GM23338 (cell line): ENCODE results near the gene PARD3. TPM values are rescaled to one million over a fixed set of nuclear protein-coding genes. Genes with fewer than 3 reads are reported as not detected.

Experiments used
- ATAC-seq: fragments of 200-7000 bp; cut with Tn5 transposase; 3 replicates; pipeline ENCODE4 v1.9.1; 2020
- DNase-seq: peaks from one replicate; pipeline ENCODE4 v3.0.0-alpha.2; 2015; ENCODE audit warnings: low spot score
- H2AFZ ChIP-seq: fragments of 200-600 bp; sonication (generic); 2 replicates; pipeline ENCODE4 v1.8.0; 2016; ENCODE audit warnings: antibody characterized with exemption, mild to moderate bottlenecking, moderate library complexity
- H3F3A ChIP-seq: fragments of 200-600 bp; sonication (generic); replicated peaks from 2 replicates; pipeline ENCODE4 v1.8.0; 2017; ENCODE audit warnings: antibody characterized with exemption, mixed run types, low read depth
- H3K27ac ChIP-seq: fragments of 200-600 bp; sonication (generic); 2 replicates; pipeline ENCODE4 v1.6.1; 2016; ENCODE audit warnings: low read depth
- H3K27me3 ChIP-seq: fragments of 200-600 bp; sonication (generic); 2 replicates; pipeline ENCODE4 v1.8.0; 2016; ENCODE audit warnings: mild to moderate bottlenecking, mixed run types, moderate library complexity; ENCODE audit not compliant: insufficient read depth
- H3K36me3 ChIP-seq: fragments of 200-600 bp; sonication (generic); 2 replicates; pipeline ENCODE4 v1.8.0; 2016; ENCODE audit warnings: mild to moderate bottlenecking; ENCODE audit not compliant: insufficient read depth
- H3K4me1 ChIP-seq: fragments of 200-600 bp; sonication (generic); 2 replicates; pipeline ENCODE4 v1.8.0; 2016; ENCODE audit warnings: mild to moderate bottlenecking, moderate library complexity; ENCODE audit not compliant: insufficient read depth
- H3K4me2 ChIP-seq: fragments of 200-600 bp; sonication (generic); 2 replicates; pipeline ENCODE4 v1.7.1; 2017; ENCODE audit warnings: mixed run types
- H3K4me3 ChIP-seq: fragments of 200-600 bp; sonication (generic); 2 replicates; pipeline ENCODE4 v1.6.1; 2016; ENCODE audit warnings: mixed run types
- H3K79me2 ChIP-seq: fragments of 200-600 bp; sonication (generic); replicated peaks from 2 replicates; pipeline ENCODE4 v1.8.0; 2017; ENCODE audit warnings: mild to moderate bottlenecking; ENCODE audit not compliant: insufficient read depth
- H3K9me2 ChIP-seq: fragments of 200-600 bp; sonication (generic); 2 replicates; pipeline ENCODE4 v1.8.0; 2017; ENCODE audit not compliant: insufficient read depth
- H4K20me1 ChIP-seq: fragments of 200-600 bp; sonication (generic); replicated peaks from 2 replicates; pipeline ENCODE4 v1.8.0; 2017; ENCODE audit warnings: mild to moderate bottlenecking; ENCODE audit not compliant: insufficient read depth
- H3K27ac Mint-ChIP-seq: 2 replicates; pipeline ENCODE4 v1.8.0; 2020; ENCODE audit warnings: inconsistent platforms, mild to moderate bottlenecking, moderate library complexity, mixed read lengths
- H3K27me3 Mint-ChIP-seq: 3 replicates; pipeline ENCODE4 v1.8.0; 2022; ENCODE audit warnings: low read depth, mild to moderate bottlenecking, moderate library complexity, mixed read lengths, inconsistent platforms; ENCODE audit not compliant: insufficient read depth, poor library complexity
- H3K36me3 Mint-ChIP-seq: 3 replicates; pipeline ENCODE4 v1.8.0; 2021; ENCODE audit warnings: low read depth, mild to moderate bottlenecking, inconsistent platforms, moderate library complexity, mixed read lengths
- H3K4me1 Mint-ChIP-seq: 3 replicates; pipeline ENCODE4 v1.8.0; 2020; ENCODE audit warnings: mild to moderate bottlenecking, inconsistent platforms, mixed read lengths
- H3K4me3 Mint-ChIP-seq: 3 replicates; pipeline ENCODE4 v1.8.0; 2021; ENCODE audit warnings: moderate library complexity, mild to moderate bottlenecking, inconsistent platforms, mixed read lengths
- H3K9me3 Mint-ChIP-seq: 3 replicates; pipeline ENCODE4 v1.8.0; 2020; ENCODE audit warnings: moderate library complexity, mild to moderate bottlenecking, inconsistent platforms, mixed read lengths
- CREB1 ChIP-seq: fragments of 250-450 bp; sonication (Bioruptor Pico); IDR thresholded peaks from 2 replicates; pipeline ENCODE4 v1.5.0; 2020; ENCODE audit warnings: low read depth, mild to moderate bottlenecking, moderate library complexity
- CTCF ChIP-seq, 2 experiments: fragments of 200-600 bp in 1 of 2; sonication (generic) in 1 of 2; conservative IDR thresholded peaks; 2 replicates each; pipeline versions ENCODE4 v1.5.1 to v1.6.1; 2016 to 2017; ENCODE audit warnings: antibody characterized with exemption in 2 of 2, low read depth in 2 of 2, mild to moderate bottlenecking in 2 of 2, moderate library complexity in 1 of 2
- ETS1 ChIP-seq: IDR thresholded peaks from 2 replicates; pipeline ENCODE4 v1.6.1; 2016; ENCODE audit warnings: antibody characterized with exemption
- EZH2 ChIP-seq: fragments of 200-600 bp; sonication (generic); IDR thresholded peaks from one replicate; pipeline ENCODE4 v1.8.0; 2017; ENCODE audit warnings: antibody characterized with exemption, mild to moderate bottlenecking, low read depth; ENCODE audit not compliant: unreplicated experiment
- EZH2phosphoT487 ChIP-seq: fragments of 200-600 bp; sonication (generic); IDR thresholded peaks from one replicate; pipeline ENCODE4 v1.8.1; 2018; ENCODE audit warnings: antibody characterized with exemption; ENCODE audit not compliant: unreplicated experiment
- JUNB ChIP-seq: IDR thresholded peaks from one replicate; pipeline ENCODE4 v1.6.1; 2016; ENCODE audit warnings: antibody characterized with exemption; ENCODE audit not compliant: unreplicated experiment
- NANOG ChIP-seq: IDR thresholded peaks from 2 replicates; pipeline ENCODE4 v1.6.1; 2016; ENCODE audit warnings: antibody characterized with exemption, borderline replicate concordance
- REST ChIP-seq: IDR thresholded peaks from one replicate; pipeline ENCODE4 v1.6.1; 2018; ENCODE audit warnings: antibody characterized with exemption; ENCODE audit not compliant: unreplicated experiment
- STAT1 ChIP-seq: IDR thresholded peaks from one replicate; pipeline ENCODE4 v1.6.1; 2016; ENCODE audit warnings: antibody characterized with exemption; ENCODE audit not compliant: unreplicated experiment
- ZNF114 ChIP-seq: fragments of 250-450 bp; sonication (Bioruptor Pico); IDR thresholded peaks from 2 replicates; pipeline ENCODE4 v1.5.0; 2020; ENCODE audit warnings: mild to moderate bottlenecking, moderate library complexity
- ZNF462 ChIP-seq: fragments of 250-450 bp; sonication (Bioruptor Pico); IDR thresholded peaks from 2 replicates; pipeline ENCODE4 v1.5.0; 2020; ENCODE audit warnings: mild to moderate bottlenecking, moderate library complexity
- polyA plus RNA-seq: library from polyadenylated mRNA; unstranded; fragments of >200 nt; fragmentation: Nextera tagmentation; extraction: Ambion mirVana; gene quantifications from 2 replicates; pipeline ENCODE4 v1.2.1, GENCODE V29; 2016
- total RNA-seq: library from RNA; depleted of rRNA; stranded (reverse); fragments of >200 nt; shearing (Covaris generic); gene quantifications from 2 replicates; pipeline ENCODE4 v1.2.3, GENCODE V29; 2014

PARD3 gene
- total and polyA plus RNA-seq, 2 experiments from 2014 or later = 30.2 to 51.4 TPM

GRCh38 chr10:34166354-34166753 is 648.7 kb downstream of the PARD3 start (continued):
- TF ChIP-seq CREB1 (CRISPR knock-in tag) = no peak

GRCh38 chr10:34164029-34164428 is 651.1 kb downstream of the PARD3 start:
- TF ChIP-seq JUNB = no peak
- TF ChIP-seq ZNF462 (CRISPR knock-in tag) = no peak
- no peak for TF ChIP-seq STAT1
- TF ChIP-seq CTCF (conservative IDR thresholded peaks at IDR 0.05; ENCODE audit: low read depth in 2 of 2) = no peak
- no peak for TF ChIP-seq NANOG
- TF ChIP-seq EZH2 = no peak
- no peak for TF ChIP-seq EZH2phosphoT487
- TF ChIP-seq ZNF114 = no peak
- TF ChIP-seq REST = no peak
- no peak for TF ChIP-seq CREB1 (CRISPR knock-in tag)
- no peak for TF ChIP-seq ETS1
- Mint-ChIP-seq H3K36me3 (peaks cover 15% of the 10 kb centered on the region), H3K27ac (no peak overlapping the region), H3K9me3 (peaks cover 16% of the 10 kb centered on the region), H3K27me3 (no peaks in the 10 kb centered on the region), H3K4me1 (peaks cover 24% of the 10 kb centered on the region), H3K4me3 (no peak overlapping the region)
- Histone ChIP-seq H3F3A (no peaks in the 10 kb centered on the region; the same call in 1 of the 2 replicates), H3K27me3 (no peaks in the 10 kb centered on the region), H3K27ac (no peak overlapping the region), H3K4me2 (no peak overlapping the region), H4K20me1 (no peaks in the 10 kb centered on the region), H3K9me2 (peaks cover 6% of the 10 kb centered on the region; the same call in 1 of the 2 replicates), H3K4me1 (peaks cover 19% of the 10 kb centered on the region; the same call in 1 of the 2 replicates), H2AFZ (no peak overlapping the region), H3K4me3 (no peak overlapping the region), H3K79me2 (no peaks in the 10 kb centered on the region), H3K36me3 (no peaks in the 10 kb centered on the region; the same call in 1 of the 2 replicates)
- DNase-seq (no peak), ATAC-seq (no peak)
